Fibroblast of pulmonary artery (primary cell): ENCODE measurements around the gene RTN4IP1.

Source experiments
- DNase-seq: peaks from one replicate; pipeline ENCODE4 v3.0.0-alpha.2; 2010; ENCODE audit warnings: low read depth
- H3K4me3 ChIP-seq: replicated peaks from 2 replicates; pipeline ENCODE4 v1.5.1; 2011; ENCODE audit warnings: low read depth, mild to moderate bottlenecking, control low read depth, low read length, moderate library complexity
- TF ChIP-seq, protein P1 (sequence below): IDR thresholded peaks from 2 replicates; pipeline ENCODE4 v1.5.1; 2011; ENCODE audit warnings: mild to moderate bottlenecking, control low read depth, low read length, inconsistent platforms; ENCODE audit errors: missing control alignments

RTN4IP1 gene

DNA sequence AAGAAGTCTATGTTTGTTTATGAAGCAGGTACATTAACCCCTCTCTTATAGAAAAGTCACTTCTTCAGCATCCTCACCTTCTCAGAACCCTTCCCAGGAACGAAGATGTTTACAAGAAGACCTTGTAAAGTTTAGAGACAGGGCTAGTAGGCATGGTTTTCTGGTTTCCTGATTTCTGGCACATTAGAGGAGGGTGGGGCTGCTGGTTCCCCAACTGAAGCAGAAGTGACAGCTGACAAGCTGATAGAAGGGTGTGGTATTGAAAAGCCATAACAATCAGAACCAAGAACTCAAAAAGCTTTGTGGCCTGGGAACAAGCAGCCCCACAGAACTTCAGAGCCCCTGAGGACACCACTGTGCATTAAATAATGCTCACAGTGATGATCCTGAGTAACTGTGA, 91.2 kb downstream of the RTN4IP1 start:
- TF ChIP-seq, protein P1, sequence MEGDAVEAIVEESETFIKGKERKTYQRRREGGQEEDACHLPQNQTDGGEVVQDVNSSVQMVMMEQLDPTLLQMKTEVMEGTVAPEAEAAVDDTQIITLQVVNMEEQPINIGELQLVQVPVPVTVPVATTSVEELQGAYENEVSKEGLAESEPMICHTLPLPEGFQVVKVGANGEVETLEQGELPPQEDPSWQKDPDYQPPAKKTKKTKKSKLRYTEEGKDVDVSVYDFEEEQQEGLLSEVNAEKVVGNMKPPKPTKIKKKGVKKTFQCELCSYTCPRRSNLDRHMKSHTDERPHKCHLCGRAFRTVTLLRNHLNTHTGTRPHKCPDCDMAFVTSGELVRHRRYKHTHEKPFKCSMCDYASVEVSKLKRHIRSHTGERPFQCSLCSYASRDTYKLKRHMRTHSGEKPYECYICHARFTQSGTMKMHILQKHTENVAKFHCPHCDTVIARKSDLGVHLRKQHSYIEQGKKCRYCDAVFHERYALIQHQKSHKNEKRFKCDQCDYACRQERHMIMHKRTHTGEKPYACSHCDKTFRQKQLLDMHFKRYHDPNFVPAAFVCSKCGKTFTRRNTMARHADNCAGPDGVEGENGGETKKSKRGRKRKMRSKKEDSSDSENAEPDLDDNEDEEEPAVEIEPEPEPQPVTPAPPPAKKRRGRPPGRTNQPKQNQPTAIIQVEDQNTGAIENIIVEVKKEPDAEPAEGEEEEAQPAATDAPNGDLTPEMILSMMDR = no peak
- no peak overlapping the region for H3K4me3 ChIP-seq

DNA sequence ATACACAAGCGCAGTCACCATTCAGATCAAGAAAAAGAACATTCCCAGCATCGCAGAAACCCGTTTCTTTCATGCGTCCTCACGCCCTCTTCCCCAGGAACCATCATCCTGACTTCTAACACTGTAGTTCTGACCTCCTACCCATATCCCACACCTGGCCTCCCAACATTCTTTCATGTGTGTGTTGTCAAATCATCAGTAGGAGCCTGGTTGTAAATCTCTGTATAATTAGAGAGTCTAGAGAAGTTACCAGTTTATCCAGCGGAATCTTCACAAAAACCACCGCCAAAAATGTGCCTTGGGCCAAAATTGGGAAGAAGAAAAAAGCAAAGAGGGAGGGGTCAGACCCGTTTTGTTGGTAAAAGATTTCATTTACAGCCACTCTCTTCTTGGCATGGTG, 91.6 kb downstream of the RTN4IP1 start:
- DNase-seq = no peak
- TF ChIP-seq, protein P1 = no peak
- no peak overlapping the region for H3K4me3 ChIP-seq

More for the DNA sequence above, 91.2 kb downstream of the RTN4IP1 start:
- no peak for DNase-seq

DNA sequence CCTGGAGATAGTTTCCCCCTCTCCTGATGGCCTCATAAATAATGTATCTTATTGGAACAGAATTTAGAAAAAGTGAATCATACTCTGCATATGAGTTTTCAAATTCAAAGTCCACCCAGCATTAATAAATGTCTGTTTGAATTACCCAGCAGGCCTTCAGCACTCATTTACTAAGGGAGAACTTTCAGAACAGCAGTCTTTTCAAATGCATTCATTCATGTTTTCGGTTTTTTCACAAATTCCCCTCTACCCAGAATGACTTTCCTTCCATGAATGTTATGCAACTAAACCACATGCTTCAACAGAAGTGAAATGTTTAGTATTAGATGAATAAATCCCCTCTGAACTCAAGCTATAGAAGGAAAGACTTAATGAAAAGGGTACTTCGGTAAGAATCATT, 92.4 kb downstream of the RTN4IP1 start:
- H3K4me3 ChIP-seq = no peak overlapping the region
- no peak for DNase-seq
- TF ChIP-seq, protein P1 = no peak

DNA sequence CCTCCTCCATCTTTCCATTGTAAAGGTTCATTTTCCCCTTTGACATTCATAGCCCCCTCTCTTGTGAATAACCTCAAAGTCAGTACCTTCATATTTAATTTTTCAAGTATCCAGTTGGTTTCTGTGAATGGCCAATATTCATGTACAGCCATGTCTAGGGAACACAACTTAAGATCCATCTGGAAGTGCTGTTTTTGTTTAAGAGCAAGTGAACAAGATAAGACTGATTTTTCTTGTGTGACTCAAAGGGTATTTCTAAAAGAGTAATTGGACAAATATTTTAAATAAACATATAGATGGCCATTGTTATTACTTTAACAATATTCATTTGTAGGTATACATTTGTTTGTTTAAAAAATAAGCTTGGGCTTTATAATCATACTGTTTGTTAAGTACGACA, 92.9 kb downstream of the RTN4IP1 start:
- H3K4me3 ChIP-seq = no peak overlapping the region
- TF ChIP-seq, protein P1 = no peak
- DNase-seq = no peak

DNA sequence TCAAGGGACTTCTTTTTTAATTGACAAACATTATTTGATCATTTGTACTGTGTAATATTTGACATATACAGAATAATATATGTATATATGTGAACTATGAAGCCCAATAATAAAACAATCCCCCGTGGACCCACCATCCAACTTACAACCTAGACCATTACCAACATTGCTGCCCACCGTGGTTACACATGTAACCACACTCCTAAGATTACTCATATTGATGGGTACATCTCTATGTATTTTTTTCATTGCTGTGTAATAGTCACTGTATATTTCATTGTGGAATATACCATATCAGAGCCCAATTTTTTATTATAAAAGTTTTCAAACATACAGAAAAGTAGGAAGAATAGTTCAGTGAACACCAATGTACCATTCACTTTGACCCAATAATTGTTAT, 94.3 kb downstream of the RTN4IP1 start:
- TF ChIP-seq, protein P1 = no peak
- no peak for DNase-seq
- H3K4me3 ChIP-seq = no peak overlapping the region

DNA sequence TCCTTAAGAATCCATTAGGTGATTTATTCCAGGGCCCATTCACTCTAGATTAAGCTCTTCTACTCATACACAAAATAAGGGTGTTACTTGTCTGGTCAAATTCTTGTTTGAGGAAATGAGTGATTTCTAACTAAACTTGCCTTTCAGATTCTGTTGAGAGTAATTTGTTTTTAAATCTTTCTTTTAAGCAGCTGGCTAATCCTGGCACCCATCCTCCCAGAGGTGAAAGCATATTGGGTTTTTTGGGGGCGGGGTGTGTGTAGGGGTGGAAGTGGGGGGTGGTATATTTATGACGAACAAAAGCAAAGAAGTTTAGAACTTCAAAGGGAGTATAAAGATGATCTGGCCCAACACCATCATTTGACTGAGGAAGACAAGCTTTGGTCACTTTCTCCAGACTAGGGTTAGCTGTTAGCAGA, 94.7 kb downstream of the RTN4IP1 start:
- no peak overlapping the region for H3K4me3 ChIP-seq
- no peak for DNase-seq
- TF ChIP-seq, protein P1 = no peak

DNA sequence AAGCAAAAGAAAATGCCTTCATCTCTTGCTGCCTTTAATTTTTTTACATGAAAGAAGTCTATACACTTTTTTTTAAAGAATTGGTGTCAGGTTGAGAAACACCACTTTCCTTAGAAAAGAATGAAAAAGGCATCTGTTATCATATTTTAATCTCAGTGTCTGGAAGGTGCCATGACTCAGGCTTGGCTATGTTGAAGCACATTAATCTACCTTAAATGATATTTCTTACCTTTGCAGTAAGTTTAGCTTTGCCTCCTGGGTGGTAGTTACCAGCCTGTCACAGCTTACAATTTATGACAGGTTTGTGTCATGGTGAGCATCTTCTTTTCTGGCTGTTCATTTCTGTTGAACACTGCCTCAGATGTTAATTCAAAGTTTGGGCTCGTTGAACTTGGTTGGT, 95.3 kb downstream of the RTN4IP1 start:
- TF ChIP-seq, protein P1 = no peak
- DNase-seq = no peak
- no peak overlapping the region for H3K4me3 ChIP-seq
